Activated CD4-positive, CD25-positive, alpha-beta regulatory T cell treated with anti-CD3 and anti-CD28 coated beads, Interleukin-2, amount 50 U/mL, for 16 hours (primary cell): Measurements from ENCODE around the gene GNAS.
"Not testable (repeated sequence)": the region's sequence is repeated elsewhere in the genome, so short reads cannot be mapped to it uniquely, and the experiment has no call there.

Experiments
- DNase-seq: peaks from one replicate; pipeline ENCODE4 v3.0.0-alpha.2; 2020; ENCODE audit warnings: low read depth, low spot score

GNAS gene

DNA sequence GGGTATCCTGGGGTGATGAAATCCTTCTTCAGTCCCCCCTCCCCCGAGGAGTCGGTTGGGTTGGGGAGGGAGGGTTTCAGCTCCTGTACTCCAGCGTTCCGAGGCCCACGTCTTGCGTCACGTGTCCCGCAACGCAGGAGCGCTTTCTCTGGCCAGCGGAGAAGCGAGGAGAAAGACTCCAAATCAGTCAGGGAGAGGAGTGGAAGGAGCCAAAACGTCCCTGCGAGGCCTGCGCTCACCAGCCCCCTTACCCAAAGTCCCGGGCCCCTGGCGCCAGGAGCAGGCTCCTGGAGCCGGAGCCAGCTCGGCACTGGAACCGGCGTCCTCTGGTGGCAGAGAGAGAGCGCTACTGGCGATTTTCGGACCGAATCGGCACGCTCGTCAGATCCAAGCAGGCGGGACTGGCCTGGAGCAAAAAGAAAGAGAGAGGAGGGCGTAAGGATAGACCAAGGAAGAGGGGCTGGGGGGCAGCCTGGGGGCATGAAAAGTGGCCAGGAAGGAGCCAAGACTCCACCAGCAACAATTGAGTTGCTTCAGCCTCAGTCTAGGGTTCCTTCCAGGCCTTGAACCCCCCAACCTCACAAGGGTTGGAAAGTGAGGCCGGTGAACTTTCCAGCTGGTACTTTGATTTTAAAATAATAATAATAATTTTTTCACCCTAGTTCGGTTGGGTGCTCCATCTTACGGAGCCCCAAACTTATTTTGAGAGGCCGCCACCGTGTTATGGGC is at the start of gene GNAS:
Gene GNAS (plus strand): TSS at position 174 of the 729 bp plus-strand sequence.
- no peak for DNase-seq

DNA sequence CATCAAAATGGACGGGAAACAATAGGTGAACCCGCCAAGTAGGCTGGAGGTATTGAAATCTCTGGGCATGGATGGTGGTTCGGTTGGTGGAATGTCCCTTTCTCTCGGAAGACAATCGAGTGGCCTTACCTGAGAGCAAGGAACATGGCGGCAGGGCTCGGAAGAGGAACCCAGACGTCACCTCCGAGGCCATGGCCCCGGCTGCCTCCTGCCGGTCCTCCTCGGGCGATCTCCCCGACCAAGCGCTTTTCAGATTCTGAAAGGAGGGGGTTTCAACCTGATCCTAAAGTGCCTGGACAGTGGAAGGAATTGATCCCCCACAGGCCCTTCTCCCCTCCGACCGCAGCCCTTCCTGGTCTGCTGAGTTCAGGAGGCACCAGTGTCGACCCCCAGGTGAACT is 49.0 kb upstream of the GNAS start:
- no peak for DNase-seq

DNA sequence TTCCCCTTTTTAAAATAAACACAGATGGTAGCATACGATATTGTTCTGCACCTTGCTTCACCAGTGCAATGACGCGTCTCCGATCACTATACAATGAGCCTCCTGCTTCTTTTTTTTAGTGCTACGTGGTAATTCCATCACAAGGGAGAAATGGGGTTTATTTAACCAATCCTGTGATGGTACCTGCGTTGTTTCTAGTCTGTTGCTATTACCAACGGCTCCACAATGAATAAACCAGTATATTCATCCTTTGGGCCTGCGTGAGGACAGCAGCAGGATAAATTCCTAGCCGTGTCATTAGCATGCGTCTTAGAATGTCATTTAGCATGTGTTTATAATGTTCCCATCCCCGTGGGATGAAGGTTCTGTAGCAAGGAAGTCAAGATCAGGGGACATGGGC is 44.7 kb upstream of the GNAS start:
- no peak for DNase-seq

DNA sequence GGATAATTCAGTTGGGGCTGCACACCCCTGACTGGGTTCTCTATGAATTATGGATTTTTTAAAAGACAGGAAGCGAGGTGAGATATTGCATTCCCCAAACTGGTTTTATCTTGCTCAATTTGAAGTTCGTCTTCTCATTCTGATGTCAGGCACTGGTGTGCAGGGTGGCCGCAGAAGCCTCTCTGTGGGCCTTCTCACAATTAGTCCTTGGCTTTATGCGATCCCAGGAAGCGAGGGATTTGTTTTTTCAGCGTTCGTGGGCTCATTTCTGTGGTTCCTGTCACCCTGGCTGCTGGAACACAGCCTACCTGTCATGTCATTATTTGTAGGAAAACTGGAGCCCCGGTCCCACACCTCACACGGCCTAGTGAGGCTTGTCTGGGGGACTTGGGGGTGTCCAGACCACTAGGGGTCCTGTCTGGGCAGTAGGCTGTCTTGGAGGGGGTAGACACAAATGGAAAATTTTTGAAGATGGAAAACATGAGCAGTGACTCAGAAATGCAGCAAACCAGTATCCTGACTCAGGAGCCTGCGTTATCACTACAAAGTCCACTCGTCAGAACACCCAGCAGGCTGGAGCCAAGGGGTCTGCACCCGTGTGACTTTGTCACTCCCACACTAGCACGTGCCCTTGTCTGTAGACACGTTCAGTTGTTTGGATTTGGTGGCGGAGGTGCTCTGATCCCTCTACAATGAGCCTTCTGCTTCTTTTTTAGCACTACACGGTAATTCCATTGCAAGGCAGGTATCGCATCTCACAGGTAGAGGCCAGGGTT is 44.1 kb upstream of the GNAS start:
- no peak for DNase-seq

DNA sequence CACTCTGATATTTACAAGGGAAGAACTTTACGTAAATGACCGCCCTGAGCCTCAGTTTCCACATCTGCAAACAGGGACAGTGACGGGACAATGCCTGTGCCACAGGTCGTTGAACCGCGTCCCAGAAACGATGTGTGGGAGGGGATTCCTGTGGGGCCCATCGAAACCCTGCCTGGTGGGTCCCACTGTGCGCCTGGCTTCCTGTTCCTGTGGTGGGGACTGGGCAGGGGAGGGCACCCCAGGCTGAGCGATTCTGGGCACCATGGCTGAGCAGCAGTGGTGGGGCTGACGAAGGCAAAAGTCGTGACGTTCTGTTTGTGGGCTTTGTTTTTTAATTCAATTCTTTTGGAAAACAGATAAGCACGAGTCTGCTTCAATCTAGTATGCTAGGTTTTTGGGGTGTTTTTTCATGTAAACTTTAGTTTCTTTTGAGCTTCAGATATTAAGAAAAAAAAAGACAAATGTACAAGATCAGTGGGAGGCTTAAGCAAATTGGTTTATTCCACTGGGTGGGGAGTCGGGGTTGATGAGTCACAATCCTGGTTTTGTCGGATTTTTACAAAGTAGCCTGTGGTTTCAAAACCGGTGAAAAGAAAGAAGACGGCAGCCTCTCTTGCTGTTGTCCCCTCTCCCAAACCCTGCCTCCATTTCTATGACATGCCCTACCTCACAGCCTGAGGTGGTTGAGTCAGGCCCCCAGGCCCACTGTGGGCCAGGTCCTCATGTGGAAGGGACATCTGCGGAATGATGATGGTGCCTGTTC is 42.2 kb upstream of the GNAS start:
- no peak for DNase-seq

DNA sequence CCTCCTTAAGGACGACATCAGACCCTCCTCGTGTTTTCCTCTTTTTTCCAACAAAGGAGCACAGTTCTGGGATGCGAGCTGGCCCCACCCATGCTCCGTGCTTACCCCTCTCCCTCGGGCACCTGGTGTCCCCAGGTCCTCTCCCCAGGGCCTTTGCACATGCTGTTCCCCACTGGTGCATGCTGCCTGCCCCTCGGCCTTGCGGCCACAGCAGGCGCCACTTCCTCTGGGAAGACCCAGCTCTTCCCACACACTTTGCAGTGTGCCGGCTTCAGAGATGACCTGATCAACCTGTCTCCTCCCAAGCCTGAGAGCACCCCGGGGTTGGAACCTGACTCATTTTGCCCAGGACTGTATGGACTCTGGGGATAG is 41.7 kb upstream of the GNAS start:
- no peak for DNase-seq

DNA sequence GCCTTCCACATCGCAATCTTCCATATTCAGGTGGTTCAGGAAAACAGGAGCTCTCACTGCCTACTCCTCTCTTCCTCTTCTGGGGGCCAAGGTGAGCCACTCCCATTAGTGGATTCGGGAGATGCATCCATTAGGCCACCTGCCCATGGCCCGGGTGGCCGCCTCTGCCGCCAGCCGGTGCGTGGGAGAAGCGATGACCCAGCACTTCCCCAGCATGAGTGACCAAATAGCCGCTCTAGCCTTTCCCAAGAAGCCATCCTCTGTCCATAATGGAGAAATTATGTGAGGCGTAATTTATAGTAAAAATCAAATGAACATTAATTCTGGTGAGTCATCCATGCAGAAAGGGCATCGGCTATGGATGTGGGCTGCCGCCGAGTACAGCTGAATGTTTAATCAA is 41.2 kb upstream of the GNAS start:
- no peak for DNase-seq

DNA sequence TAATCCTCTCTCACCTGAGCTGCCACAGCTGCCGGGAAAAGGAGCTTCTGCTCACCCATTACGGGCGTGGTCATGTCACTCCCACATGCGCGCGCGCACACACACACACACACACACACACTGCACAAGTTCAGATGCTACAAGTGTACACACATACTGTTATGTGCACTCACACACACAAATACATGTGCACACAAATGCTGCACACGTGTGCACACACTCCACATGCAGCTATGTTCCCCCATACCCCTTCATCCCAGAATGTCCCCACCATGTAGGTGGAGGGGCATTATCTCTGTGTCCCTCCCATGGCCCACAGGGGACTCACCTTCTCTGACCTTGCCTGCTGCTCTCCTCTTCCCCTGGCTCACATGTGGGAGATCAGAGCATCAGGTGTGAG is 39.1 kb upstream of the GNAS start:
- no peak for DNase-seq

DNA sequence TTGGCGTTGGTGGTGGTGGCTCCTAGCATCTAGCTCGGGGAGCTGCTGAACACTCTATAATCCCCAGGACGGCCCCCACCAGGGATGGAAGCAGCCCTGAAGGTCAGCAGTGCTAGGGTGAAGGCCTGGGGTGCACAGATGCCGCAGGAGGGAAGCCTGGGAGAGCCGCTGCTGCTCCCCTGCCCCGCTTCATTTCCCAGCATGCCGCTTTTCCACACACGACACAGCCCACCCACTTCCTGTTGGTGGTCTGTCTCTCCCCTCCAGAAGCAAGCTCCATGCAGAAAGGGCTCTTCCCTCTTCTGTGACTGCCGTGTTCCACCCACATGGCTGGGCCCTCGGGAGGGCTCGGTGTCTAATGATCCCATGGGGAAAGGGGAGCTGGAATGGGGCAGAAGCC is 37.1 kb upstream of the GNAS start:
- DNase-seq = no peak

DNA sequence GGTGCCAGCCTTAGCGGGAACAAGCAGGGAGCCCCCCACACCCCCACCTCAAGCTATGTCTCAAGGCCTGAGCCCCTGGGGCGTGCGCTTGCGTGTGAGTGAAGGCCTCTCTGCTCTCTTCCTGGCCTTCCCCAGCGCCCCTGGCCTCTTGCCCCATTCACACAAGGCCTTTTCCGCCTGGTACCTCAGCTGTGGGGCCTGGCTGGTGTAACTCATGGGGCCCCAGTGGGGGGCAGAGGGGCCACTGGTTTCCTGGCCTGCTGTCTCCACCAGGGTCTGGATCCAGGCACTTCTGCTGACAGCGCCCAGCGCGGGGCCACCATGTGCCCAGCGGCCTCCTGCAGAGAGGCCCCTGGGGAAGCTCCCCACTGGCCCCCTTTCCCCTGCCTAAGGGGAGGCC is 36.5 kb upstream of the GNAS start:
- DNase-seq = no peak

DNA sequence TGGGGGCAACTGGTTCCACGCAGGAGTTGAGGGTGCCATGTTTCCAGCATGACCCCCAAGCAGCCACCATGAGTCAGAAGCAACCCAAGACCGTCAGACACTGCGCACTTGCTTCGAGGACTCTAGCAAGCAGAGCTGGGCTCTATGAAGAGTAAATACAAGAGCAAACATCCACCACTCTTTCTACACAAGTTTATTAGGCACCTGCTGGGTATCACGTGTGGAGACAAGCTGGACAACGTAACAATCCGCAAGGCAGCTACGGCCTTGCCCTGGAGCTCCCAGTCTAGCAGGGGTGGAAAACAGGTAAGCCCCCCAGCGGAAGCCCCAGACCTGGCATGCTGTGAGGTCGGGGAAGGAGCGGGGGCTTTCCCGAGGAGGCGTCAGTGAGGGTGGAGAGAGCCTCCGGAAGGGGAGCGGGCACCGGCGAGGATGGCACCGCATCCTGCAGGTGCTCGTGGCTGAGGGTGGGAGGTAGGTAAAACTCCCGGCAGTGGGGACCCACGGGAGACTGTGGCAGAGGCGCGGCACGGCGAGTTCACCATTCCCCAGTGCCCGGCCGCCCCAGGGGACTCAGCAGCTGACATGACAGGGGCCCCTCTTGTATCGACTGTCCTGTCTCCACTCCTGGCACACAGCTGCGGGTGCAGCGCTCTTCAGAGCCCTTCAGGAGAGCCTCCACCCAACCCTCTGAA is 35.4 kb upstream of the GNAS start:
- no peak for DNase-seq

DNA sequence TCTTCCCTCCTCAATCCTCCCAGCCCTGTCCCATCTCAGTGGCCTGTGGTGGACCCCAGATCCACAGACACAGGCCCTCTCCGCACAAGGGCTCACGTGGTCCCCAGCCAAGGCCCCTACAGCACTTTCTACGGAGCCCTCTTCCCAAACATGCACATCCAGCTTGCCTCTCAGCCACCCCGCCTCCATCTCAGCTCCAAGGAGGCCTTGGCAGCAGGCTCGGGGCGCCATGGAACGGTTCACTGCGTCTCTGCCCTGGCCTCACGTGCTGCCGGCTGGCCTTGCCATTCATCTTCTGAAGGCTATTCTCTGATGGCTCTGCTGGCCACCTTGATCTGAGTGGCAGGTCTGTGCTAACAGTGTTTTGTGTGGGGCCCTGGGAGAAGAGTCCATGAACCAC is 34.8 kb upstream of the GNAS start:
- DNase-seq = no peak

DNA sequence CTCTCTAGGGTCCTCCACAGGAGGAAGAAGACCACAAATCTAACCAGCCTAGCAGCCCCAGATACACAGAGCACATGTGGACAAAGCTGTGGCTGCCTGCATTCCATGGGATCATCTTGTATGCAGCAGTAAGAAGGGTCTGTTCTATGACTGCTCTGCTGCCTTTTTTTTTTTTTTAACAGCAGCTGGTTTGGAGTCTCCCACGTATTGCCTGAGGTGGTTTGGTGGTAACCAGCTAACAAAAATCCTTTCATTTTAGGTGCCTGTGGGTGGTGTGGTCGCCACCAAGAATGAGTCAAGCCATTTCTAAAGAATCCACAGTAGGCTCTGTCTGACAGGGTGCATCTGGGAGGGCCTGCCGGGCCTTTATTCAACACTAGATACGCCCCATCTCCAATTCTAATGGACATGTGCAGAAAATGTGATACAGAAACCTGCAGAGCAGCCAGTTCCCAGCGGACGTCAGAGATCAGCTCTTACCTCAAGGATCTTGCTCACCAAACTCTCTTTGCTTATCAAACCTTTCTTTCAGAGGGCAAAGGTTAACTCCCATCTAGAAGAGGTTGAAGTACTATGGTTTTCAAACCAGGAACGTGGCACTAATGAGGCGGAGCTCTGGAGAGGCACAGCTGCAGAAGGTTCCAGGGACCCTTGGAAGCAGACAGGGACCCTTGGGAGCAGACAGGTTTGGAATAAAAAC is 33.8 kb upstream of the GNAS start:
- no peak for DNase-seq

DNA sequence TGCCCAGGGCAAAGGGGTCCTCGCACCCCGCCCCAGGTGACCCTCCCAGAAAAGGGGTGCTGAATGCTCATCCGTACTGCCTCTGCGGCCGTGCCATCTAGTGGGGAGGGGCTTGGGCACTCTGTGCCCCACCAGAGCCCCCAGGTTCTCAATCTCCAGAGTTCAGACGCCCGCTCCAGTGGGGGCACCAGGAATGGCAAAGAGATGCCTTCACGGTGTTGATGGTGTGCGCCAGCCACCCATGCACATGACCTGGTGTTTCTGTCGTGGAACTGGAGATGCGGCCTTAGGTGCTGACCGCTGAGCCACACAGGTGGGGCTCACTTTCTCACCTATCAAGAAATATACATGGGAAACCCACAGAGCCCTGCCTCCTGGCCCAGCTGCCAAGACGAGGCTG is 32.6 kb upstream of the GNAS start:
- no peak for DNase-seq

DNA sequence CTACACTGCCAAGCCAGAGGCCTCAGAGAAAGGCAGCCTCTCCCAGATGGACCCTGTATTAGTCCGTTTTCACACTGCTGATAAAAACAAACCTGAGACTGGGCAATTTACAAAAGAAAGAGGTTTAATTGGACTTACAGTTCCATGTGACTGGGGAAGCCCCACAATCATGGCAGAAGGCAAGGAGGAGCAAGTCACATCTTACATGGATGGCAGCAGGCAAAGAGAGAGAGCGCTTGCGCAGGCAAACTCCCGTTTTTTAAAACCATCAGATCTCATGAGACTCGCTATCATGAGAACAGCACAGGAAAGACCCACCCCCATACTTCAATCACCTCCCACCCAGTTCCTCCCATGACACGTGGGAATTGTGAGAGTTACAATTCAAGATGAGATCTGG is 32.0 kb upstream of the GNAS start:
- DNase-seq = not testable (repeated sequence)

DNA sequence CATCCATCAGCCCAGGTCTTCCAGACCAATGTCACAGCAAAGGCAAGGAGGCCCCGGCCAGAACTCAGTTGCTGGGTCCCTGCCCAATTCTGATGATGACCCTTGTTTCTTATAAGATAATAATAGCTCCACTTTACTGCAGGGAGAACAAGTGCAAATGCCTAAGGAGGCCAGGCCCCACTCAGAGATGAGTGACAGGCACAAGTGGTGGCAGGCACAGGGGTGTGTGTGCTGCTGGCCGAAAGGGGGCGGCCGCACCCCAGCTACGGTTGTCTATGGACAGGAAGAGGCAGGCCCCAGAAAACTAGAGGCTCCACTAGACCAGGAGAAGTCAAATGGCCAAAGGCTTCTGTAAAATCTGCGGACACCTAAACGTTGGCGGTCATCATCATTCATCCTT is 30.4 kb upstream of the GNAS start:
- no peak for DNase-seq

DNA sequence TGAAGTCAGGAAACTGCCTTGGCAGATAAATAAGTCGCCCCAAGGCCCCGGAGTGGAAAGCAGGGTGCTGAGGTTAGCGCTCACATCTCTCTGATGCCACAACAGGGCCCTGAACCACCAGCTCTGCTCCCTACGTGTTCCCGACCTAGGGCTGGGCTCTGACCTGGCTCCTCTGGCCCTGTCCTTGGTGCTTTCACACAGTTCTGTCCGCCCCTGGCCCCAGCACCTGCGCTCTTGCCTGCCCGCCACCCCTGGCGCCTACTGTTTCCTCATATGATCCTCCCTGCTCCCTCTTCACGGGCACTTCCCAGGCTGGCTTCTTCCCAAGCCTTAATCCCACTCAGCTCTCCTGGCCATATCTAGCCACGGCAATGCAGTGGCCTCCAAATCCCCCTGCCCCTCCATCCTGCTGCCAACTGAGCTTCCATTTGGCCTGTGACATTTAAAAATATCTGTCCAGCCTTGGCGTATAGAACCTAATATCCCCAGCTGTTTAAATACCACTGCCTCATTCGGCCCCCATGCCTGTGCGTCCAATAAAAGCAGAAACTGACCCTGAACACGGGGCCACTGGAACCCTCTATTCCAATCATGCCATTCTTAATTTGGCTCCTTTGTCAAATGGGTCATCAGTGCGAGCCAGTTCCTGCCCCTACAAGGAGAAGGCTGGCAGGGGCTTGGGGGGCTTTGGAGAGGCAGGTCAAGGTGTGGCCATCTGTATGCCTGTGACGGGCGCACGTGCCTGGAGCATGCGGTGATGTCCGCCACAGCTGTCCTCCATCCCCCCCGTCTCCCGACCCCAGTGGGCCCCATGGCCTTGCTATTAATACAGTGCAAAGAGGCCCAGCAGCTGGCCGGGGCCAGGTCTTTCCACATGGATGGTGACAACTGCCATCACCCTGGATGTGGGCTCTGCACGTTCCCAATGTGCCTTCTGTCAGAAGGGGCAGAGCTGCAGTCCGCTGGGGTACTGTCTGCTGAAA is 29.5 kb upstream of the GNAS start:
- DNase-seq = no peak

DNA sequence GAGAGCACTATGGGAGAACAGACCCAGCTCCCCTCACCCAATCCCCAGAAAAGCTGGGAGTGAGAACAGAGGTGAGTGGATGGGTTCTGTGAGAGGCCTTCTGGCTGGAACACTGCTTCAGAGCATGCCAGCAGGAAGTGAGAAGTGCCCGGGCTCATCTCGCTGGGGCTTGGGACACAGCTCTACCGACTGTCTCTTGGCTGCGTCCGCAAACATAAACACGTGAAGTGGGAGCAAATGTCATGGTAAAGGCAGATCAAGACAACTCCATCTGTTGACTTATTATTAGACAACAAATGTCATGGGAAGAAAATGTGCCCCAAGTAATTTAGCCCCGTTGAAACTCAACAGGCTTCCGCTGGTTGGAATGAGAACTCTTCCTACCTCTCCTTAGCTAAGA is 27.7 kb upstream of the GNAS start:
- DNase-seq = no peak

DNA sequence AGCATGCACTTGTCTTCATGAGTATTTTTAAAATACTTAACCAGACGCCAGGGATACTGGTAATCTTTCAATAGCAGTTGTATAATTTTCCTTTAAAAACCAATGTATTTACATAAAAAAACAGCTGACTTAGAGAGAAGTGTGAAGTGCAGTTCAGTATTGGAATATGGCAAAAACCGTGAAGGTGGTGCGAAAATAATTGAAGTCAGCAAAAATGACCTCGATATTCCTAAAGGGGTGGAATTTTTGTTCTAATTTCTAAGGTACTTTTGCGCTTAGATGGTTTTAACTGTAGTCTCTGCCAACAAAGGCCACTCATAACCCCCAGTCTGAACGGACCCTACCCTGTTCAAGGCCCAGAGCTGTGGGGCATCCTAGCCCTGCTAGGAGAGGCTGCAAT is 27.1 kb upstream of the GNAS start:
- DNase-seq = no peak

DNA sequence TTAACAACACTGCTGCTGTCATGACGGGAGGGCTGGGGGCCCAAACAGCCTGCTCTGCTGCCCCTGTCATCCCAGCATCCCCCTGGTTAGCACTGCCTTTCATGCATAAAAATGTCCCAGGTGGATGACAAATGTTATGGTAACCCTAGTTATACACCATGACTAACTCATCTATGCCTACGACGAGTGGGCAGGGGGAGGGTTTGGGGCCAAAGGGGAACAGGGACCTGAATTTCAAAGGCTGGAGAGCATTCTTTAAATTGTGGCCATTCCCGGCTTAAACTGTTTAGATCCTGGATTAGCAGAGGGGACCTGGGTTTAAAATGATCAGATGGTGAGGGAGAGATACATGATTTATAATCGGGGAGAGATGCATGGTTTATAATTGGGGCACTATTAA is 26.2 kb upstream of the GNAS start:
- no peak for DNase-seq
